Central memory CD4-positive, alpha-beta T cell (primary cell): ENCODE measurements around the gene UACA.
"Not testable (repeated sequence)": the region's sequence is repeated elsewhere in the genome, so short reads cannot be mapped to it uniquely, and the experiment has no call there.

ENCODE experiments used
- DNase-seq: peaks from one replicate; pipeline ENCODE4 v3.0.0; 2022
- total RNA-seq, 3 experiments: gene quantifications; one replicate each; lab custom pipeline; 2026; lab: John Stamatoyannopoulos, UW

The UACA gene
- 0.92 to 4.1 (median 3.3) reads per million in 3 experiments for total RNA-seq

GRCh38 chr15:70763120-70763949 is at the start of gene UACA:
Gene UACA (minus strand): TSS chr15:70763558. CDS start chr15:70763407, 151 bp downstream.
- DNase-seq = peak; percentile 63

GRCh38 chr15:70812827-70813364 is 49.5 kb upstream of the UACA start:
- no peak for DNase-seq

GRCh38 chr15:70810916-70811578 is 47.7 kb upstream of the UACA start:
- DNase-seq = no peak

GRCh38 chr15:70806992-70807712 is 43.8 kb upstream of the UACA start:
- no peak for DNase-seq

- DNase-seq = not testable (repeated sequence)
These were observed 41.0 kb upstream of the UACA start for GRCh38 chr15:70804388-70804787.

GRCh38 chr15:70802629-70803028 is 39.3 kb upstream of the UACA start:
- DNase-seq = no peak

- DNase-seq = no peak
These were observed 37.8 kb upstream of the UACA start for GRCh38 chr15:70801109-70801508.

- no peak for DNase-seq
These were observed 36.5 kb upstream of the UACA start for GRCh38 chr15:70799667-70800450.

- no peak for DNase-seq
These were observed 34.1 kb upstream of the UACA start for GRCh38 chr15:70797464-70797863.

GRCh38 chr15:70796516-70797310 is 33.4 kb upstream of the UACA start:
- DNase-seq = no peak

GRCh38 chr15:70795311-70795665 is 31.9 kb upstream of the UACA start:
- no peak for DNase-seq

- no peak for DNase-seq
These were observed 31.4 kb upstream of the UACA start for GRCh38 chr15:70794596-70795310.

GRCh38 chr15:70793694-70794093 is 30.3 kb upstream of the UACA start:
- no peak for DNase-seq

- DNase-seq = no peak
These were observed 28.8 kb upstream of the UACA start for GRCh38 chr15:70792171-70792573.

- no peak for DNase-seq
These were observed 27.9 kb upstream of the UACA start for GRCh38 chr15:70791259-70791658.

- DNase-seq = no peak
These were observed 25.9 kb upstream of the UACA start for GRCh38 chr15:70789213-70789612.

GRCh38 chr15:70788114-70789049 is 25.0 kb upstream of the UACA start:
- DNase-seq = no peak

- DNase-seq = no peak
These were observed 23.6 kb upstream of the UACA start for GRCh38 chr15:70786996-70787395.

- DNase-seq = no peak
These were observed 20.3 kb upstream of the UACA start for GRCh38 chr15:70783610-70784022.

GRCh38 chr15:70783041-70783440 is 19.7 kb upstream of the UACA start:
- DNase-seq = no peak
